ENCODE results near the gene ATOSA.

Gene ATOSA, protein sequence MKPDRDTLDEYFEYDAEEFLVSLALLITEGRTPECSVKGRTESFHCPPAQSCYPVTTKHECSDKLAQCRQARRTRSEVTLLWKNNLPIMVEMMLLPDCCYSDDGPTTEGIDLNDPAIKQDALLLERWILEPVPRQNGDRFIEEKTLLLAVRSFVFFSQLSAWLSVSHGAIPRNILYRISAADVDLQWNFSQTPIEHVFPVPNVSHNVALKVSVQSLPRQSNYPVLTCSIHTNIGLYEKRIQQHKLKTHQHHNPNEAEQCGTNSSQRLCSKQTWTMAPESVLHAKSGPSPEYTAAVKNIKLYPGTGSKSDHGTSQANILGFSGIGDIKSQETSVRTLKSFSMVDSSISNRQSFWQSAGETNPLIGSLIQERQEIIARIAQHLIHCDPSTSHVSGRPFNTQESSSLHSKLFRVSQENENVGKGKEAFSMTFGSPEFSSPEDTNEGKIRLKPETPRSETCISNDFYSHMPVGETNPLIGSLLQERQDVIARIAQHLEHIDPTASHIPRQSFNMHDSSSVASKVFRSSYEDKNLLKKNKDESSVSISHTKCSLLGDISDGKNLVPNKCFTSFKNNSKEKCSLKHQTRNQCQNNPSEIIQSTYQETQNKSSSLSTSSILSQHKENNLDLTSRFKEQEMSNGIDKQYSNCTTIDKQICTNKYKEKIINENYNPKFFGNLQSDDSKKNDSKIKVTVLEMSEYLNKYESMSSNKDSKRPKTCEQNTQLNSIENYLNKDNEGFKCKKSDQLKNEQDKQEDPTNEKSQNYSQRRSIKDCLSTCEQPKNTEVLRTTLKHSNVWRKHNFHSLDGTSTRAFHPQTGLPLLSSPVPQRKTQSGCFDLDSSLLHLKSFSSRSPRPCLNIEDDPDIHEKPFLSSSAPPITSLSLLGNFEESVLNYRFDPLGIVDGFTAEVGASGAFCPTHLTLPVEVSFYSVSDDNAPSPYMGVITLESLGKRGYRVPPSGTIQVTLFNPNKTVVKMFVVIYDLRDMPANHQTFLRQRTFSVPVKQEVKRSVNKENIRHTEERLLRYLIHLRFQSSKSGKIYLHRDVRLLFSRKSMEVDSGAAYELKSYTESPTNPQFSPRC

GRCh38 chr15:52679232-52680040 lies at the start of gene ATOSA:
Gene ATOSA (minus strand): TSS chr15:52679388. CDS start chr15:52678021, 1,367 bp downstream.
- H3K4me3 ChIP-seq (ENCODE audit: low read depth, low read length) = peak within 1 kb of the TSS; percentile 81
- TF ChIP-seq, protein P1, sequence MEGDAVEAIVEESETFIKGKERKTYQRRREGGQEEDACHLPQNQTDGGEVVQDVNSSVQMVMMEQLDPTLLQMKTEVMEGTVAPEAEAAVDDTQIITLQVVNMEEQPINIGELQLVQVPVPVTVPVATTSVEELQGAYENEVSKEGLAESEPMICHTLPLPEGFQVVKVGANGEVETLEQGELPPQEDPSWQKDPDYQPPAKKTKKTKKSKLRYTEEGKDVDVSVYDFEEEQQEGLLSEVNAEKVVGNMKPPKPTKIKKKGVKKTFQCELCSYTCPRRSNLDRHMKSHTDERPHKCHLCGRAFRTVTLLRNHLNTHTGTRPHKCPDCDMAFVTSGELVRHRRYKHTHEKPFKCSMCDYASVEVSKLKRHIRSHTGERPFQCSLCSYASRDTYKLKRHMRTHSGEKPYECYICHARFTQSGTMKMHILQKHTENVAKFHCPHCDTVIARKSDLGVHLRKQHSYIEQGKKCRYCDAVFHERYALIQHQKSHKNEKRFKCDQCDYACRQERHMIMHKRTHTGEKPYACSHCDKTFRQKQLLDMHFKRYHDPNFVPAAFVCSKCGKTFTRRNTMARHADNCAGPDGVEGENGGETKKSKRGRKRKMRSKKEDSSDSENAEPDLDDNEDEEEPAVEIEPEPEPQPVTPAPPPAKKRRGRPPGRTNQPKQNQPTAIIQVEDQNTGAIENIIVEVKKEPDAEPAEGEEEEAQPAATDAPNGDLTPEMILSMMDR (IDR thresholded peaks at IDR 0.05; ENCODE audit: low read depth, low read length, missing control alignments) = peak; percentile 22
- DNase-seq (ENCODE audit: low read depth) = peak; percentile 62
- in situ Hi-C loops (cut with HindIII; ENCODE audit: low sequenced_read_pairs) = no loop called here

- peak; percentile 12 for DNase-seq (ENCODE audit: low read depth)
- TF ChIP-seq, protein P1 (IDR thresholded peaks at IDR 0.05; ENCODE audit: low read depth, low read length, missing control alignments) = no peak
- in situ Hi-C loops (cut with HindIII; ENCODE audit: low sequenced_read_pairs) = no loop called here
- H3K4me3 ChIP-seq (ENCODE audit: low read depth, low read length) = no peak overlapping the region
Observed at GRCh38 chr15:52728899-52729298, 49.7 kb upstream of the ATOSA start.

- in situ Hi-C loops (cut with HindIII; ENCODE audit: low sequenced_read_pairs) = no loop called here
Observed at GRCh38 chr15:52727815-52728214, 48.6 kb upstream of the ATOSA start.

DNA sequence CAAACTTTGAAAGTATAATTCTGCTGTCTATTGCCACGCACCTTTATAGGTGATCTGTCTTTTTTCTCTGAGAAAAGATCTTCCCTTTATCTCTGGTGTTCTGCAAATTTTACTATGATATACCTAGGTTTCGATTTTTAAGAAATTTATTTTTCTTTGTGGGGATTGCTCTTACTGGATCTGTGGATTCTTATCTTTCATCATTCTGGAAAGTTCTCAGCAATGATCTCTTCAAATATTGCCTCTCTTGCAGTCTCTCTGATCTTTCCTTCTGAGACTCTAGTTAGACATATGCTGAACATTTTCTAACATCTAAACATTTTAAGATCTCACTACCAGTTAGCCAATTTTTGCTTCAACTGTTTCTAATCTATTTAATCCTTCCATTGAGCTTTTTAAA lies 47.0 kb upstream of the ATOSA start:
- TF ChIP-seq, protein P1 (IDR thresholded peaks at IDR 0.05; ENCODE audit: low read depth, low read length, missing control alignments) = no peak
- in situ Hi-C loops (cut with HindIII; ENCODE audit: low sequenced_read_pairs) = no loop called here
- no peak for DNase-seq (ENCODE audit: low read depth)
- H3K4me3 ChIP-seq (ENCODE audit: low read depth, low read length) = no peak overlapping the region

More at GRCh38 chr15:52727815-52728214, 48.6 kb upstream of the ATOSA start:
- TF ChIP-seq, protein P1 (IDR thresholded peaks at IDR 0.05; ENCODE audit: low read depth, low read length, missing control alignments) = no peak
- DNase-seq (ENCODE audit: low read depth) = no peak
- no peak overlapping the region for H3K4me3 ChIP-seq (ENCODE audit: low read depth, low read length)

GRCh38 chr15:52718551-52718950 lies 39.4 kb upstream of the ATOSA start:
- in situ Hi-C loops (cut with HindIII; ENCODE audit: low sequenced_read_pairs) = no loop called here
- DNase-seq (ENCODE audit: low read depth) = no peak
- TF ChIP-seq, protein P1 (IDR thresholded peaks at IDR 0.05; ENCODE audit: low read depth, low read length, missing control alignments) = no peak
- no peak overlapping the region for H3K4me3 ChIP-seq (ENCODE audit: low read depth, low read length)
